GOT3 (cell line): Measurements from ENCODE around the gene SLC7A5.

Experiments used
- DNase-seq: peaks from one replicate; lab custom pipeline; 2025; ENCODE audit warnings: mixed read lengths; lab: John Stamatoyannopoulos, UW

Gene SLC7A5

GRCh38 chr16:87846705-87847466 lies 22.4 kb downstream of the SLC7A5 start:
- no peak for DNase-seq

DNA sequence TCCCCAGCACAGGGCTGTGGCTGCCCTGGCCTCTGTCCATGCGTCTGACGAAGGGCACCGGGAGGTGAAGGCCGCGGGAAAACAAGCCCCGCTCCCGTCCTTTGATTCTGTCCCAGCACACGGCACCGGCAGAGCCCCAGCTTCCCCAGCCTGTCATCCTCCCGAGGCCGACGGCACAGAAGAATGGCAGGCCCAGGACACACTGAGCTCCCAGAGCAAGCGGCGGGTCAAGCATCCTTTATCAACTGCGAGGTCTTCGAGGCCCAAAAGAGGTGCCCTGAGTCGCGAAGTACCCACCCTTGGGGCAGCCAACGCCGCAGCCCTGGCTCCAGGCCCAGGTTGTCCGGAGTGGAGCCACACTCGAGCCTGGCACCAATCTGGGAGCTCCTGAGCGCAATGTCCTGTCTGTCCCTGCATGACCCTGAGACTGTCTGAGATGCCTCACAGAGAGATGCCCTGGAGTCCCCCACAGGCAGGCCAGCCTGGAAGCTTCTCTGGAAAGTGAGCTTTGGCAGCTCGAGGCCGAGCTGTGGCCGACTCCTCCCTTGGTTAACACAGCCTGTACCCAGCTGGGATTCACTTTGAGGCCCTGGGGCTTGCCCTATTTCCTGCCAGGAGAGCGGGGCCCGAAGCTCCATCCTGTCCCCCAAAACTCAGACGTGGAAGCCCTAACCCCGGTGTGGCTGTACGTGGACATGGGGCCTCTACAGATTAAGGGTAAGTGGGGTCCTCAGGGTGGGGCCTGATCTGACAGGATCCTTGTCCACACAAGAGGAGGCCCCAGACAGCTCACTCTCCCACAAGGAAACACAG lies 23.3 kb downstream of the SLC7A5 start:
- DNase-seq, result no peak

DNA sequence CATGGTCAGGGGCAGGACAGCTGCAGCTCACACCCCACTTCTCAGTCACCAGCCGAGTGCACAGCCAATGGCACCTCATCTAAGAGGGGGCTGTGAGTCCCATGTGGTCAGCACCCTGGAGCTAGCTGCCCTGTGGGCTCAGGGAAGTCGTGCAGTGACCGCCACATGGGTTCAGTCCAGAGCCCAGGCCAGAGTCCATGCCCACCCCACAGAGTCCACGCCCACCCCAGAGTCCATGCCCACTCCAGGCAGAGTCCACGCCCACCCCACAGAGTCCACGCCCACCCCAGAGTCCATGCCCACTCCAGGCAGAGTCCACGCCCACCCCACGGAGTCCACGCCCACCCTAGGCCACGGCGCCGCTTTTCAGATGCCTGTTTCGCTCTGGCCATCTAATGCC lies 24.1 kb downstream of the SLC7A5 start:
- no peak for DNase-seq

DNA sequence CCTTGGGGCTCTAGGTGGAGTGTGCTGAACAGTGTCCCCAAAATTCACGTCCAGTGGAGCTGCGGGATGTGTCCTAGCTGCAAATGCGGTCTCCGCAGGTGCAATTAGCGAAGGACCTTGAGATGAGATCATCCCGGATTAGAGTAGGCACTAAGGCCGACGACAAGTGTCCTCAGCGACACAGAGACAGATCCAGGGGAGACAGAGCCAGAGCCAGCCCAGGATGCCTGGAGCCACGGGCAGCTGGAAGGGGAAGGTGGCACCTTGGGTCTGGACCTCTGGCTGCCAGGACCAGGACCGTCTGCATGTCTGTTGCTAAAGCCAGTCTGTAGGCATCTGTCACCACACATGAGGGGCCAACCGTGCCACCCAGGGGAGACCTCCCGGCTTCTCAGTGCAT lies 24.5 kb downstream of the SLC7A5 start:
- DNase-seq, result no peak

DNA sequence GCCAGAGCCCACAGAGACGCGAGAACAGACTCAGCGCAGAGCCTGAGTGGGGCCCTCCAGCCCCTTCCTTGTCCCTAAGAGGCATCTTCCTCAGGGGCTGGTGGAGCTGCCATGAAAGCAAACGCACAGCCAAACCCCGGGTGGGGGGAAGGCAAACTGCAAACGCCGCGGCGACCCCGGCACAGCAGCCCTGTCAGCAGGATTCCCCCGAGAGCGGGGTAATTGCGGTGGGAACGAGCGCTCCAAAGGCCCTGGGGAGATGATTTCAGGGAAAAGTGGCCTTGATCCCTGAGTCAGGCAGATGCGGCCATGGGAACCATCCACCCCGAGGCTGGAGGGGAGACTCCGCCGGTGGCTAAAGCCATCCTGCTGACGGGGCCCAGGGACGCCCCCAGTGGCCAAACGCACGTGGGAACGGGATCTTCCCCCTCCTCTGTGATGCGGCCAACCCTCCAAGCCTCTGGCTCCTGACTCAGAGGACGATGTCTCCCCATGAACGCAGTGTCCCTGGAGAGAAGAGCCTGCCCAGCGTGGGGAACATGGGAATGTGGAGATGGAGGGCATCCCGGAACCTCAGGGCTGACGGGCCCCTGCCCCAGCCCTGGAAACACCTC lies 25.1 kb downstream of the SLC7A5 start:
- DNase-seq, result no peak

GRCh38 chr16:87843678-87844105 lies 25.6 kb downstream of the SLC7A5 start:
- DNase-seq, result no peak

DNA sequence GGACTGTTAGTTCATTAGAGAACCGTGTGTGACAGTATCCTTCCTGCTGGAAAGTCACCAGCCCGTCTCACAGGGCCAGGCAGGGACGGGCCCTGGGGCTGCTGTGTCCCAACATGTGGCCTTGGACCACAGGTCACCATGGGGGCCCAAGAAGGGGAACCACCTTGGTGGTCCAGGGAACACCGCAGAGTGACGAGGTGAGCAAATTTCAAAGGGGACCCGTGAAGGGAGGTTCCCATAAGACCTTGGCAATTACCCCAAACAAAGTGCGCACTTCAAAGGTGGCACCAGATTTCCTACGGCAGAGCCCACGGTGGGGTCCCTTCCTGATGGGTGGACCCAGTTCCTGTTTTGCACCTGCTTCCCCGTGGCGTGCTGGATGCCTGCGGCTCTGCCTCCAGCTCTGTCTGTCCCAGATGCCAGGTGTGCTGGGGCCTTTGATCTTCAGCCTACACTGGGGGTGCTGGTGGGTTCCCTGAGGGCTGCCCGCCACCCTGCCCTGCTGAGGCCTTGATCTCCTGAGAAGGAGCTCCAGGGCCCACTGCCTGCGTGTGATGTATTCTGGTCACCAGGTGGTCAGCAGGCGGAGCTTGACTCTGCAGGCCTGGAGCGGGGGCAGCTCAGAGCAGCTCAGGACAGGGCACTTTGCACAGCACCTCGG lies 27.0 kb downstream of the SLC7A5 start:
- DNase-seq, result no peak

- no peak for DNase-seq
Observed at GRCh38 chr16:87841340-87842208, 27.7 kb downstream of the SLC7A5 start.

- DNase-seq, result no peak
Observed at GRCh38 chr16:87840271-87840978, 28.9 kb downstream of the SLC7A5 start.

- DNase-seq, result no peak
Observed at GRCh38 chr16:87839542-87840270, 29.6 kb downstream of the SLC7A5 start.

DNA sequence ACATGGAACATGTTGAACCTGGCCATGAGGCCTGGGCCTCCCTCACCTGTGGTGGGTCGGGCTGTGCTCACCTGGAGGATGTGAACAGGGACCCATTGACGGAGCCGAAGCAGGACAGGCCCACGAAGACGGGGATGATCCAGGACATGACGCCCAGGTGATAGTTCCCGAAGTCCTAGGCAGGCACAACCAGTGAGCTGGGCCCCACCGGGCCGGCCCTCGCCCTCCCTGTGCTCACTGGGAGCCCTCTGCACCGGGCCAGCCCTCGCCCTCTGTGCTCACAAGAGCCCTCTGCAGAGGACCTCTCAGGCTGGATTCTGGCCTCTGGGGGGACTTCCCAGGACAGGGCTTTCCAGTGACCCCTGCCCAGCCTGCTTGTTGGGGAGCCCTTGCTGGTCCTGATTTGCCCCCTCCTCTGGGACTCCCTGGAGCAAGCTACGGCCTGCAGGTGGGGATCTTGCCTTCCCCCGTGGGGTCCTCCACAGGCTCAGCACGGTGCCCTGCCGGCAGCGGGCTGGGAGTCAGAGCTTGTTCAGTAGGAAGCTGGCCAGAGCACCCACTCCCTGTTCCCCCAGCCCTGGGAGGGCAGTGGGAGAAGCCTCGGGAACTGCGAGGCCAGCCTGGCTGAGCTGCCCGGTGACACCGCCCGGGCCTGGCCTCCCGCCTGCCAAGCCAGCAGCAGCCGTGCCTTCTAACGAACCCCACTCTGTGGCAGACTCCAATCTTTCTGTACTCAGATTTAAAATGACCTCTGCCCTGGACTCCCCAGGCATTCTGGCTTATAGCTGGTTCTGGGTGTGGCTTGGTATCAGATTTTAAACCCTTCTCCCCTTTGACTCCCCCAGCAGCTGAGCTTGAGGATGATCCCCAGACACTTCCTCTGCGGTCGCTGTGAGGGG lies 30.4 kb downstream of the SLC7A5 start:
- no peak for DNase-seq

DNA sequence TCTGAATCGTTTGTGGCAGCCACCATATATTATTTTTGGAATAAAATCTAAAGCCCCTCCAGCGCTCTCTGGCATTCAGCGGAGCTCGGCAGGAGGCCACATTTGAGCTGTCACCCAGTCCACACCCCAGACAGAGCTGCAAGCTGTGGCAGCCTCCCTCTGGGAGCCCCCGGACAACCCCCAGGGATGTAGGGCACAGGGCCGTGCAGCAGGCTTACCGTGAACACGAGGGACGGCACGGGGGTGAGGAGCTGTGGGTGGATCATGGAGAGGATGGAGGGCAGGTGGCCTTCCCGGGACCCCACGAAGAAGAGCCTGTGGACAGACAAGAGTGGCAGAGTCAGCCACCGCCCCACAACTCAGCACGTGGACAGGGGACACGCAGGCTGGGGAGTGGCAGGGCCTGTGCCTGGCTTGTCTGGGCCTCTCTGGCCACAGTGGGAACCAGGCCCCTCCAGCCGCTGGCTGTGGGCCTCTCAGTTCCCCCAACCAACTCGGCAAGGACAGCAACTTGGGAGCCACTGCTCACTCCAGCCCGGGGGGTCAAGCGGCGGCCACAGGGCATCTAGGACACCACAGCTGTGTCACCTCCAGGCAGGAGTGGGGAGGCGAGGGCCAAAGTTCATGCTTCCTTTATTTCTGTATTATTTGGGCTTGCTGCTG lies 31.5 kb downstream of the SLC7A5 start:
- no peak for DNase-seq

DNA sequence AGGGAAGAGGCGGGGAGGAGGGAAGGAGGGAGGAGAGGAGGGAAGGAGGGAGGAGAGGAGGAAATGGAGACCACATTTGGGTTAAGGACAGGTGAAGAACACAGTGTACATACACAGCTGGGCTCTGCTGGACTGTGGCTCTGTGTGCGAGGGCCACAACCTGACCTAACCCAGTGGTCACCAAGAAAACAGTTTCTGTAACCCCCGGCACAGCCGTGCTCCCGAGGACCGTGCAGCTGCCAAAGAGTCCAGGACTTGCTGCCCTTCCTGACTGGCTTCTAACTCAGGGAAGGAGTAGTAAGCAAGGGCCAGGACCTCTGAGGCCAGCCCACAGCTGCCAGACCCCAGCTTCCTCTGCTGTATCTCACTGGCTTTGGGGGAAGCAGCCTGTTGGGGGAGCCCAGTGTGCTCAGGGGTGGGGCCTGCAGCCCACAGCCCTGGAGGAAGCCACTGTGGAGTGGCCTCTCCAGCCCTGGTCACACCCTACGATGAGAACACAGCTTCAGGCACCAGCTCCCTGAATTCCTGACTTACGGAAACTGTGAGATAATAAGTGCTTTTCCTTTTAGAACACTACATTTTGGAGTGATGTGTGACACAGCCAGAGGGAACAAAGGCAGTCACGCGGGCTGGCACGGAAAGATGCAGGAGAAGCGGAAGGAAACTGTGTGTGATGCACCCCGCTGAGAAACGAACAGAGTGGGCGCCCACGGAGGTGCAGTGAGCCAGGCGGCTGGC lies 32.3 kb downstream of the SLC7A5 start:
- no peak for DNase-seq

GRCh38 chr16:87836346-87836843 lies 32.9 kb downstream of the SLC7A5 start:
- no peak for DNase-seq

DNA sequence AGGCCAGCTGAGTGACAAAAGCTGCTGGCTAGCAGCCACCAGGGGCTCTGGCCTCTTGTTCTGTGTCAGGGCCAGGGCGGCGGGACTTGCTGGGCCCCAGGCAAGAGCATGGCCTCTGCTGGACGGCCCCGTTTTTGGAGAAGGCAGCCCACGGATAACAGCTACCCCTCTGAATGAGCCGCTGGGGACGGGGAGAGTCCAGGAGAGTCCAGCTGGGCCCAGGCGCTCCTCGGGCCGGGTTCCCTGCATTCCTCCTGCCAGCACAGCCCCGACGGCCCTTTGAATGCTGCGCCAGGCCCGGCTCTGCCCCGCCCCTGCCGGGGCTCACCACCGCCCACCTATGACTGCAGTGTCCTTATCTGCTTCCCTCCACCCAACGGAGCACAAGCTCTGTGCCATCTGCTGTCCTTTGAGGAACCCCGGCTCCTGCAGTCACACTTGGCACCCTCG lies 33.4 kb downstream of the SLC7A5 start:
- DNase-seq, result no peak

GRCh38 chr16:87834668-87835473 lies 34.4 kb downstream of the SLC7A5 start:
- no peak for DNase-seq
